Pons (tissue), 1 donor: ENCODE data around the gene PARP12.

Experiments used
- DNase-seq: peaks from one replicate; pipeline ENCODE4 v3.0.0-alpha.2; 2016; ENCODE audit warnings: low spot score

The PARP12 gene

GRCh38 chr7:140059273-140060242, 3.2 kb downstream of the PARP12 start:
- no peak for DNase-seq

- no peak for DNase-seq
Measured at GRCh38 chr7:140058517-140058916, 4.2 kb downstream of the PARP12 start.

- no peak for DNase-seq
Measured at GRCh38 chr7:140057143-140057535, 5.6 kb downstream of the PARP12 start.

- no peak for DNase-seq
Measured at GRCh38 chr7:140056431-140057142, 6.2 kb downstream of the PARP12 start.

GRCh38 chr7:140055833-140056232, 6.9 kb downstream of the PARP12 start:
- no peak for DNase-seq

GRCh38 chr7:140054751-140055150, 8.0 kb downstream of the PARP12 start:
- DNase-seq, result no peak

- DNase-seq, result no peak
Measured at GRCh38 chr7:140053812-140054539, 8.8 kb downstream of the PARP12 start.

- DNase-seq, result no peak
Measured at GRCh38 chr7:140051820-140052219, 10.9 kb downstream of the PARP12 start.

- no peak for DNase-seq
Measured at GRCh38 chr7:140050100-140050499, 12.7 kb downstream of the PARP12 start.

GRCh38 chr7:140049339-140050024, 13.3 kb downstream of the PARP12 start:
- no peak for DNase-seq

- DNase-seq, result no peak
Measured at GRCh38 chr7:140048989-140049338, 13.8 kb downstream of the PARP12 start.

- no peak for DNase-seq
Measured at GRCh38 chr7:140048138-140048537, 14.6 kb downstream of the PARP12 start.

GRCh38 chr7:140047197-140047596, 15.6 kb downstream of the PARP12 start:
- DNase-seq, result no peak

- DNase-seq, result no peak
Measured at GRCh38 chr7:140045697-140046096, 17.1 kb downstream of the PARP12 start.

- DNase-seq, result no peak
Measured at GRCh38 chr7:140044251-140044650, 18.5 kb downstream of the PARP12 start.

- no peak for DNase-seq
Measured at GRCh38 chr7:140042386-140042670, 20.4 kb downstream of the PARP12 start.

- no peak for DNase-seq
Measured at GRCh38 chr7:140041659-140042385, 20.9 kb downstream of the PARP12 start.

GRCh38 chr7:140039896-140040295, 22.9 kb downstream of the PARP12 start:
- no peak for DNase-seq

- DNase-seq, result no peak
Measured at GRCh38 chr7:140039066-140039465, 23.7 kb downstream of the PARP12 start.

GRCh38 chr7:140036224-140036962, 26.4 kb downstream of the PARP12 start:
- no peak for DNase-seq
